ENCODE measurements around the gene ATP8A2.
"Not testable (repeated sequence)": the region's sequence is repeated elsewhere in the genome, so short reads cannot be mapped to it uniquely, and the experiment has no call there.

The ATP8A2 gene

GRCh38 chr13:26071691-26072090 lies 699.9 kb downstream of the ATP8A2 start:
- H3K4me3 ChIP-seq (ENCODE audit: insufficient read length, low read depth): no peak overlapping the region
- no peaks in the 10 kb centered on the region for H3K9me3 ChIP-seq (ENCODE audit: insufficient read depth, low read length)
- H3K9ac ChIP-seq (ENCODE audit: insufficient read length, low read depth): no peak overlapping the region
- TF ChIP-seq ZNF274 (IDR thresholded peaks at IDR 0.05; ENCODE audit: low read depth, low read length): no peak
- TF ChIP-seq YY1 (IDR thresholded peaks at IDR 0.05; ENCODE audit: insufficient read depth, insufficient read length): no peak
- no peak for TF ChIP-seq SUZ12 (IDR thresholded peaks at IDR 0.05; ENCODE audit: extremely low read depth, insufficient read depth, insufficient read length)
- DNase-seq (ENCODE audit: low read depth, low spot score): no peak
- H3K4me1 ChIP-seq (ENCODE audit: insufficient read depth, insufficient read length): no peaks in the 10 kb centered on the region
- peaks cover 3% of the 10 kb centered on the region for H3K27me3 ChIP-seq (ENCODE audit: insufficient read depth, insufficient read length)
- no peaks in the 10 kb centered on the region for H3K36me3 ChIP-seq (ENCODE audit: insufficient read depth, insufficient read length, low read length)

- H3K4me1 ChIP-seq (ENCODE audit: insufficient read depth, insufficient read length); H3K36me3 ChIP-seq (ENCODE audit: insufficient read depth, insufficient read length, low read length); H3K9ac ChIP-seq (ENCODE audit: insufficient read length, low read depth); DNase-seq (ENCODE audit: low read depth, low spot score); H3K4me3 ChIP-seq (ENCODE audit: insufficient read length, low read depth); H3K27me3 ChIP-seq (ENCODE audit: insufficient read depth, insufficient read length); H3K9me3 ChIP-seq (ENCODE audit: insufficient read depth, low read length): not testable (repeated sequence)
These were observed 700.6 kb downstream of the ATP8A2 start for GRCh38 chr13:26072335-26072734.

- DNase-seq (ENCODE audit: low read depth, low spot score): no peak
- TF ChIP-seq SUZ12 (IDR thresholded peaks at IDR 0.05; ENCODE audit: extremely low read depth, insufficient read depth, insufficient read length): no peak
- TF ChIP-seq ZNF274 (IDR thresholded peaks at IDR 0.05; ENCODE audit: low read depth, low read length): no peak
- no peak for TF ChIP-seq YY1 (IDR thresholded peaks at IDR 0.05; ENCODE audit: insufficient read depth, insufficient read length)
- Histone ChIP-seq H3K9me3 (ENCODE audit: insufficient read depth, low read length) (no peaks in the 10 kb centered on the region), H3K9ac (ENCODE audit: insufficient read length, low read depth) (no peak overlapping the region), H3K4me3 (ENCODE audit: insufficient read length, low read depth) (no peak overlapping the region), H3K27me3 (ENCODE audit: insufficient read depth, insufficient read length) (peaks cover 3% of the 10 kb centered on the region), H3K36me3 (ENCODE audit: insufficient read depth, insufficient read length, low read length) (no peaks in the 10 kb centered on the region), H3K4me1 (ENCODE audit: insufficient read depth, insufficient read length) (no peaks in the 10 kb centered on the region)
These were observed 702.9 kb downstream of the ATP8A2 start for GRCh38 chr13:26074706-26075105.

Data from NT2/D1 (cell line).